H9 (cell line): ENCODE data around the gene NEBL. TPM values are rescaled to one million over a fixed set of nuclear protein-coding genes. Genes with fewer than 3 reads are reported as not detected.

ENCODE experiments used
- DNase-seq: peaks from one replicate; pipeline ENCODE4 v3.0.0-alpha.2; 2017
- H2AFZ ChIP-seq: one replicate; pipeline ENCODE4 v1.6.1; 2013; ENCODE audit warnings: mild to moderate bottlenecking, low read length, control low read depth, moderate library complexity
- H2AK5ac ChIP-seq: 2 replicates; pipeline ENCODE4 v1.6.1; 2013; ENCODE audit warnings: low read length, control low read depth, mixed read lengths; ENCODE audit not compliant: insufficient read length
- H2BK120ac ChIP-seq: one replicate; pipeline ENCODE4 v1.6.1; 2013; ENCODE audit warnings: low read depth, mild to moderate bottlenecking, low read length, control low read depth, inconsistent platforms; ENCODE audit not compliant: poor library complexity, severe bottlenecking
- H2BK12ac ChIP-seq: 2 replicates; pipeline ENCODE4 v1.6.1; 2013; ENCODE audit warnings: low read length, control low read depth, mixed read lengths, low read depth; ENCODE audit not compliant: insufficient read length
- H2BK15ac ChIP-seq: 2 replicates; pipeline ENCODE4 v1.6.1; 2013; ENCODE audit warnings: low read depth, low read length, control low read depth
- H2BK20ac ChIP-seq: one replicate; pipeline ENCODE4 v1.6.1; 2013; ENCODE audit warnings: low read depth, mild to moderate bottlenecking, low read length, control low read depth, inconsistent platforms; ENCODE audit not compliant: poor library complexity, severe bottlenecking
- H2BK5ac ChIP-seq: 2 replicates; pipeline ENCODE4 v1.6.1; 2013; ENCODE audit warnings: low read length, control low read depth, mixed read lengths; ENCODE audit not compliant: insufficient read length
- H3K14ac ChIP-seq: 2 replicates; pipeline ENCODE4 v1.6.1; 2013; ENCODE audit warnings: low read length, control low read depth; ENCODE audit not compliant: insufficient read depth
- H3K18ac ChIP-seq: 2 replicates; pipeline ENCODE4 v1.6.1; 2013; ENCODE audit warnings: low read depth, mild to moderate bottlenecking, mixed read lengths, low read length, control low read depth; ENCODE audit not compliant: insufficient read length
- H3K23ac ChIP-seq: 2 replicates; pipeline ENCODE4 v1.6.1; 2013; ENCODE audit warnings: low read length, control low read depth, mixed read lengths, low read depth; ENCODE audit not compliant: insufficient read length
- H3K23me2 ChIP-seq: 2 replicates; pipeline ENCODE4 v1.6.1; 2013; ENCODE audit warnings: low read depth, mild to moderate bottlenecking, mixed read lengths, low read length, control low read depth; ENCODE audit not compliant: insufficient read length, poor library complexity, severe bottlenecking
- H3K27ac ChIP-seq: 2 replicates; pipeline ENCODE4 v1.5.1; 2013; ENCODE audit warnings: low read length, control low read depth, mixed read lengths, low read depth; ENCODE audit not compliant: insufficient read length
- H3K27me3 ChIP-seq: 2 replicates; pipeline ENCODE4 v1.6.1; 2013; ENCODE audit warnings: low read length, control low read depth, inconsistent platforms; ENCODE audit not compliant: insufficient read depth
- H3K4ac ChIP-seq: 2 replicates; pipeline ENCODE4 v1.6.1; 2013; ENCODE audit warnings: low read depth, mild to moderate bottlenecking, control low read depth, inconsistent platforms, low read length, moderate library complexity
- H3K4me1 ChIP-seq: 2 replicates; pipeline ENCODE4 v1.6.1; 2013; ENCODE audit warnings: low read length, control low read depth, inconsistent platforms; ENCODE audit not compliant: insufficient read depth
- H3K4me2 ChIP-seq: 2 replicates; pipeline ENCODE4 v1.6.1; 2013; ENCODE audit warnings: low read length, control low read depth, mixed read lengths; ENCODE audit not compliant: insufficient read length, insufficient read depth
- H3K56ac ChIP-seq: 2 replicates; pipeline ENCODE4 v1.6.1; 2013; ENCODE audit warnings: low read depth, mild to moderate bottlenecking, mixed read lengths, low read length, control low read depth; ENCODE audit not compliant: insufficient read length
- H3K79me1 ChIP-seq: 2 replicates; pipeline ENCODE4 v1.6.1; 2013; ENCODE audit warnings: low read depth, mild to moderate bottlenecking, moderate library complexity, low read length, control low read depth, inconsistent platforms; ENCODE audit not compliant: insufficient read depth, poor library complexity, severe bottlenecking
- H3K79me2 ChIP-seq: 2 replicates; pipeline ENCODE4 v1.6.1; 2013; ENCODE audit warnings: low read length, control low read depth, inconsistent platforms; ENCODE audit not compliant: insufficient read depth
- H3K9ac ChIP-seq: 2 replicates; pipeline ENCODE4 v1.6.1; 2013; ENCODE audit warnings: low read length, control low read depth, mixed read lengths; ENCODE audit not compliant: insufficient read length; ENCODE audit errors: extremely low read depth
- H3K9me3 ChIP-seq: one replicate; pipeline ENCODE4 v1.6.1; 2013; ENCODE audit warnings: low read depth, low read length, inconsistent platforms; ENCODE audit not compliant: control insufficient read depth
- H3T11ph ChIP-seq: one replicate; pipeline ENCODE4 v1.6.1; 2013; ENCODE audit warnings: mild to moderate bottlenecking, low read length, control low read depth, inconsistent platforms
- H4K20me1 ChIP-seq: one replicate; pipeline ENCODE4 v1.6.1; 2013; ENCODE audit not compliant: control insufficient read depth, insufficient read length, insufficient read depth
- H4K5ac ChIP-seq: 2 replicates; pipeline ENCODE4 v1.6.1; 2013; ENCODE audit warnings: low read depth, mild to moderate bottlenecking, mixed read lengths, low read length, control low read depth; ENCODE audit not compliant: insufficient read length
- H4K8ac ChIP-seq: replicated peaks from 2 replicates; pipeline ENCODE4 v1.6.1; 2013; ENCODE audit warnings: low read length, control low read depth, mixed read lengths, low read depth; ENCODE audit not compliant: insufficient read length
- H4K91ac ChIP-seq: 2 replicates; pipeline ENCODE4 v1.6.1; 2013; ENCODE audit warnings: low read depth, mild to moderate bottlenecking, moderate library complexity, mixed read lengths, low read length, control low read depth; ENCODE audit not compliant: insufficient read length
- H3K27ac Mint-ChIP-seq, 3 experiments: 2 replicates in 2 of 3; 3 replicates in 1 of 3; pipeline ENCODE4 v1.8.0; 2020 to 2021; ENCODE audit warnings: mixed read lengths in 3 of 3, mild to moderate bottlenecking in 1 of 3, moderate library complexity in 1 of 3
- H3K27me3 Mint-ChIP-seq: 2 replicates; pipeline ENCODE4 v1.8.0; 2021; ENCODE audit warnings: low read depth, mild to moderate bottlenecking, moderate library complexity, mixed read lengths
- H3K36me3 Mint-ChIP-seq, 3 experiments: 2 replicates in 2 of 3; 3 replicates in 1 of 3; pipeline ENCODE4 v1.8.0; 2020 to 2021; ENCODE audit warnings: low read depth in 3 of 3, mixed read lengths in 3 of 3; ENCODE audit not compliant: insufficient read depth in 1 of 3
- H3K4me1 Mint-ChIP-seq, 2 experiments: 2 replicates each; pipeline ENCODE4 v1.8.0; 2020; ENCODE audit warnings: mixed read lengths in 2 of 2
- H3K4me3 Mint-ChIP-seq, 2 experiments: 2 replicates in 1 of 2; 3 replicates in 1 of 2; pipeline ENCODE4 v1.8.0; 2020 to 2021; ENCODE audit warnings: mild to moderate bottlenecking in 2 of 2, mixed read lengths in 2 of 2, moderate library complexity in 1 of 2
- H3K9me3 Mint-ChIP-seq, 2 experiments: 2 replicates in 1 of 2; 3 replicates in 1 of 2; pipeline ENCODE4 v1.8.0; 2020; ENCODE audit warnings: mild to moderate bottlenecking in 2 of 2, mixed read lengths in 2 of 2, moderate library complexity in 1 of 2
- CTCF ChIP-seq: fragments of 200-600 bp; sonication (generic); conservative IDR thresholded peaks from 3 replicates; pipeline ENCODE4 v1.8.0; 2021; ENCODE audit warnings: antibody characterized with exemption, mild to moderate bottlenecking
- WGBS: extraction: QIAGEN DNeasy Blood & Tissue Kit; methylation state at CpG from one replicate; pipeline ENCODE4 v1.1.7; 2013; ENCODE audit warnings: missing lambda C conversion rate, low lambda C conversion rate, mixed read lengths; ENCODE audit not compliant: insufficient read length; ENCODE audit errors: extremely low coverage; 5-methylcytosine and 5-hydroxymethylcytosine counted together
- total RNA-seq: library from RNA; stranded (reverse); gene quantifications from 2 replicates; pipeline ENCODE4 v1.2.1, GENCODE V29; 2021

NEBL gene
- total RNA-seq, 1 experiment from 2014 or later: 20.9 TPM

- no peaks in the 10 kb centered on the region for H3K27me3 Mint-ChIP-seq
- no peak overlapping the region for H3K4ac ChIP-seq
- H3K56ac ChIP-seq: no peak overlapping the region
- H2BK15ac ChIP-seq: no peak overlapping the region
- DNase-seq: no peak
- H3K79me2 ChIP-seq: no peaks in the 10 kb centered on the region
- no peak overlapping the region for H3K9ac ChIP-seq
- H3K14ac ChIP-seq: no peak overlapping the region
- H3K18ac ChIP-seq: no peak overlapping the region
- WGBS: no CpG with 5 or more reads among the region's 4 CpGs
- no peak overlapping the region for H3K4me2 ChIP-seq
- no peak overlapping the region for H3K27ac ChIP-seq
- no peak for TF ChIP-seq CTCF
- H4K5ac ChIP-seq: no peak overlapping the region
- H3K79me1 ChIP-seq: no peaks in the 10 kb centered on the region
- no peaks in the 10 kb centered on the region for H3K4me1 Mint-ChIP-seq
- H3K9me3 ChIP-seq: no peaks in the 10 kb centered on the region
- no peaks in the 10 kb centered on the region for H4K20me1 ChIP-seq
- no peaks in the 10 kb centered on the region for H3K27me3 ChIP-seq
- no peak overlapping the region for H4K91ac ChIP-seq
- no peaks in the 10 kb centered on the region for H3K4me1 ChIP-seq
- no peak overlapping the region for H2BK120ac ChIP-seq
- H3K23me2 ChIP-seq: no peaks in the 10 kb centered on the region
- H2BK5ac ChIP-seq: no peak overlapping the region
- H3K27ac Mint-ChIP-seq: no peak overlapping the region
- H3T11ph ChIP-seq: no peak overlapping the region
- no peak overlapping the region for H2AK5ac ChIP-seq
- no peak overlapping the region for H2AFZ ChIP-seq
- H2BK20ac ChIP-seq: no peak overlapping the region
- H2BK12ac ChIP-seq: no peak overlapping the region
- H3K23ac ChIP-seq: no peak overlapping the region
- no peak overlapping the region for H4K8ac ChIP-seq
- no peaks in the 10 kb centered on the region for H3K36me3 Mint-ChIP-seq
- H3K9me3 Mint-ChIP-seq: no peaks in the 10 kb centered on the region
- no peak overlapping the region for H3K4me3 Mint-ChIP-seq
Measured at GRCh38 chr10:20797290-20797689, 99.8 kb downstream of the NEBL start.
